OCI-LY7 (cell line): ENCODE data around the gene LSAMP. TPM values are rescaled to one million over a fixed set of nuclear protein-coding genes. Genes with fewer than 3 reads are reported as not detected.
"Not testable (repeated sequence)": the region's sequence is repeated elsewhere in the genome, so short reads cannot be mapped to it uniquely, and the experiment has no call there.

Experiments
- BruUV-seq: library from RNA; stranded (reverse); fragments of 400-500 nt; replicated peaks from 2 replicates; lab custom pipeline; 2021; lab: Mats Ljungman, UMichigan
- CTCF ChIA-PET: fragments of 300-600 bp; sonication (Branson Sonifier 250); formaldehyde crosslinking; loops from one replicate; lab custom pipeline; 2022; ENCODE audit warnings: antibody characterized with exemption; ENCODE audit not compliant: unreplicated experiment; lab: Charles Lee
- POLR2A ChIA-PET: fragments of 300-600 bp; sonication (Branson Sonifier 250); formaldehyde crosslinking; loops from one replicate; lab custom pipeline; 2022; ENCODE audit warnings: antibody characterized with exemption; lab: Charles Lee
- DNase-seq: peaks from one replicate; pipeline ENCODE4 v3.0.0-alpha.2; 2015; ENCODE audit warnings: low spot score
- H2AFZ ChIP-seq: fragments of 200-600 bp; sonication (generic), shearing (Covaris generic); 2 replicates; pipeline ENCODE4 v1.6.1; 2014; ENCODE audit warnings: mild to moderate bottlenecking, antibody characterized with exemption, low read length, moderate library complexity
- H3K27ac ChIP-seq: fragments of 200-600 bp; sonication (generic); 2 replicates; pipeline ENCODE4 v1.5.1; 2014; ENCODE audit warnings: mixed run types, low read depth, mild to moderate bottlenecking, moderate library complexity, low read length, inconsistent platforms; ENCODE audit not compliant: poor library complexity, severe bottlenecking
- H3K36me3 ChIP-seq: fragments of 200-600 bp; sonication (generic); 2 replicates; pipeline ENCODE4 v1.6.1; 2014; ENCODE audit warnings: mild to moderate bottlenecking, antibody characterized with exemption, low read length, moderate library complexity, mixed read lengths; ENCODE audit not compliant: insufficient read depth
- H3K4me1 ChIP-seq: fragments of 200-600 bp; sonication (generic); 2 replicates; pipeline ENCODE4 v1.5.1; 2014; ENCODE audit warnings: mild to moderate bottlenecking, low read length; ENCODE audit not compliant: insufficient read depth, poor library complexity, severe bottlenecking
- H3K4me2 ChIP-seq: fragments of 200-600 bp; sonication (generic); 2 replicates; pipeline ENCODE4 v1.6.1; 2014; ENCODE audit warnings: mild to moderate bottlenecking, low read length
- H3K4me3 ChIP-seq: fragments of 200-600 bp; sonication (generic); 2 replicates; pipeline ENCODE4 v1.5.1; 2014; ENCODE audit warnings: mild to moderate bottlenecking, low read depth, low read length; ENCODE audit not compliant: poor library complexity, severe bottlenecking
- H3K79me2 ChIP-seq: fragments of 200-600 bp; sonication (generic); 2 replicates; pipeline ENCODE4 v1.6.1; 2016; ENCODE audit warnings: low read depth, mild to moderate bottlenecking, low read length, moderate library complexity, mixed read lengths; ENCODE audit not compliant: insufficient read depth
- H3K9me2 ChIP-seq: fragments of 200-600 bp; sonication (generic); 2 replicates; pipeline ENCODE4 v1.6.1; 2016; ENCODE audit warnings: mild to moderate bottlenecking, low read length, mixed read lengths; ENCODE audit not compliant: insufficient read depth
- H3K9me3 ChIP-seq: fragments of 200-600 bp; sonication (generic); 2 replicates; pipeline ENCODE4 v1.6.1; 2014; ENCODE audit warnings: mild to moderate bottlenecking, mixed run types, low read length, mixed read lengths
- H4K20me1 ChIP-seq: fragments of 200-600 bp; sonication (generic); 2 replicates; pipeline ENCODE4 v1.6.1; 2014; ENCODE audit warnings: mild to moderate bottlenecking, antibody characterized with exemption, low read length, moderate library complexity, mixed read lengths; ENCODE audit not compliant: insufficient read depth
- CTCF ChIP-seq: fragments of 200-600 bp; sonication (generic); conservative IDR thresholded peaks from 2 replicates; pipeline ENCODE4 v1.5.1; 2014; ENCODE audit warnings: mild to moderate bottlenecking, antibody characterized with exemption, low read length, moderate library complexity, mixed read lengths
- EZH2phosphoT487 ChIP-seq: fragments of 200-600 bp; sonication (generic); IDR thresholded peaks from 2 replicates; pipeline ENCODE4 v1.6.1; 2018; ENCODE audit warnings: low read depth, borderline replicate concordance, mild to moderate bottlenecking, mixed run types, antibody characterized with exemption, low read length, moderate library complexity, mixed read lengths
- intact Hi-C: fragments of 100-400 bp; cut with micrococcal nuclease; formaldehyde crosslinking; loops from one replicate; pipeline ENCODE4 v1.10.0; 2022; ENCODE audit not compliant: unreplicated experiment
- total RNA-seq, 2 experiments: library from RNA; depleted of rRNA in 1 of 2; stranded (reverse); fragments of >200 nt in 1 of 2; shearing (Covaris generic) in 1 of 2; gene quantifications; 2 replicates each; pipeline ENCODE4 v1.2.3, GENCODE V29; 2014 to 2022

LSAMP gene
- total RNA-seq, 2 experiments from 2014 or later, result 1.4 TPM; not detected in 1

GRCh38 chr3:115792206-115792955, 652.9 kb downstream of the LSAMP start:
- no peaks in the 10 kb centered on the region for H4K20me1 ChIP-seq
- no peaks in the 10 kb centered on the region for H3K36me3 ChIP-seq
- H3K27ac ChIP-seq, result no peak overlapping the region
- intact Hi-C loops, result no loop called here
- TF ChIP-seq EZH2phosphoT487 (no peak), CTCF (no peak)
- no TSS peak for BruUV-seq
- no peak overlapping the region for H3K4me2 ChIP-seq
- no peaks in the 10 kb centered on the region for H3K9me2 ChIP-seq
- no peaks in the 10 kb centered on the region for H3K79me2 ChIP-seq
- no peaks in the 10 kb centered on the region for H3K9me3 ChIP-seq
- no peak for DNase-seq
- H3K4me1 ChIP-seq, result no peaks in the 10 kb centered on the region
- ChIA-PET POLR2A (interaction anchor here (0.6 kb wide), 1 partner anchor 78 kb away, joined by 3 read pairs; no protein-coding TSS in a partner anchor), CTCF (no interaction called here)
- no peak overlapping the region for H2AFZ ChIP-seq
- H3K4me3 ChIP-seq, result no peak overlapping the region

GRCh38 chr3:115791271-115792153, 653.8 kb downstream of the LSAMP start:
- BruUV-seq, DNase-seq, H3K4me2 ChIP-seq, H2AFZ ChIP-seq, H3K36me3 ChIP-seq, intact Hi-C loops, POLR2A ChIA-PET, H3K4me1 ChIP-seq, H3K9me2 ChIP-seq, CTCF ChIA-PET, H3K9me3 ChIP-seq, H3K4me3 ChIP-seq, H3K79me2 ChIP-seq, H3K27ac ChIP-seq, H4K20me1 ChIP-seq: not testable (repeated sequence)

- no peak overlapping the region for H3K27ac ChIP-seq
- H3K4me2 ChIP-seq, result no peak overlapping the region
- no peak overlapping the region for H3K4me3 ChIP-seq
- intact Hi-C loops, result no loop called here
- BruUV-seq, result no TSS peak
- H3K79me2 ChIP-seq, result no peaks in the 10 kb centered on the region
- no peaks in the 10 kb centered on the region for H4K20me1 ChIP-seq
- CTCF ChIA-PET, result no interaction called here
- H3K36me3 ChIP-seq, result no peaks in the 10 kb centered on the region
- no peaks in the 10 kb centered on the region for H3K9me2 ChIP-seq
- H2AFZ ChIP-seq, result no peak overlapping the region
- no peaks in the 10 kb centered on the region for H3K9me3 ChIP-seq
- no peak for DNase-seq
- no peak for TF ChIP-seq EZH2phosphoT487
- H3K4me1 ChIP-seq, result no peaks in the 10 kb centered on the region
- POLR2A ChIA-PET, result no interaction called here
Observed at GRCh38 chr3:115790759-115791158, 654.5 kb downstream of the LSAMP start.
